WI38 (cell line): ENCODE data around the gene AK9.

ENCODE experiments used
- H3K4me3 ChIP-seq: 2 replicates; pipeline ENCODE4 v1.5.1; 2011; ENCODE audit warnings: low read depth, mild to moderate bottlenecking, control low read depth, low read length
- CTCF ChIP-seq: IDR thresholded peaks from 2 replicates; pipeline ENCODE4 v1.5.1; 2012; ENCODE audit warnings: low read depth, mild to moderate bottlenecking, control low read depth, low read length

Gene AK9

GRCh38 chr6:109491207-109491938, 199.6 kb downstream of the AK9 start:
- no peak for TF ChIP-seq CTCF
- no peak overlapping the region for H3K4me3 ChIP-seq

GRCh38 chr6:109490713-109491112, 200.3 kb downstream of the AK9 start:
- no peak for TF ChIP-seq CTCF
- H3K4me3 ChIP-seq: no peak overlapping the region

GRCh38 chr6:109488001-109488400, 203.0 kb downstream of the AK9 start:
- no peak overlapping the region for H3K4me3 ChIP-seq
- TF ChIP-seq CTCF: no peak

- no peak overlapping the region for H3K4me3 ChIP-seq
- no peak for TF ChIP-seq CTCF
Observed at GRCh38 chr6:109486068-109486467, 204.9 kb downstream of the AK9 start.

GRCh38 chr6:109485266-109485935, 205.6 kb downstream of the AK9 start:
- no peak overlapping the region for H3K4me3 ChIP-seq
- TF ChIP-seq CTCF: no peak

GRCh38 chr6:109484122-109484521, 206.9 kb downstream of the AK9 start:
- no peak for TF ChIP-seq CTCF
- no peak overlapping the region for H3K4me3 ChIP-seq

- TF ChIP-seq CTCF: no peak
- H3K4me3 ChIP-seq: peak overlapping the region; percentile 53
Observed at GRCh38 chr6:109483735-109484057, 207.3 kb downstream of the AK9 start.
